GM10847 (cell line): Measurements from ENCODE around the gene EDIL3.

Experiments
- POLR2A ChIP-seq: IDR thresholded peaks from 2 replicates; pipeline ENCODE4 v1.6.1; 2011; ENCODE audit not compliant: insufficient read length; ENCODE audit errors: extremely low read depth

Gene EDIL3

DNA sequence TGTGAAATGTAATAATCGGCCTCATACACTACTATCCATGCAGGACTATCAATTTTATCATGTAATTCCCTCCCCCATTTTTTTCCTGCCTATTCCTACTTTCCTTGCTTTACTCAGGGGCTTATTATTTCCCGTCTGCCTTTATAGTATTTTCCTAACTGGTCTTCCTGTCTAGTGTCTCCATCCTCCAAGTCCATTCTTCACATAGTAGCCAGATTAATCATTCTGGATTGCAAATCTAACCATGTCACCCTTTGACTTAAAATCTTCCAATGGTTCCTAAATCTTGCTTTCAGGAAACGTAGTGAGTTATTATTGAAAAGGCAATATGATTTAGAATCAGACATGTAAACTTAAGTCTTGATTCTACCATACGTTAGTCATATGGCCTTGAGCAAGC, 356.6 kb downstream of the EDIL3 start:
- no peak for TF ChIP-seq POLR2A

- TF ChIP-seq POLR2A = no peak
Measured at GRCh38 chr5:84017523-84018172, 367.0 kb downstream of the EDIL3 start.

GRCh38 chr5:84016085-84016484, 368.6 kb downstream of the EDIL3 start:
- no peak for TF ChIP-seq POLR2A

DNA sequence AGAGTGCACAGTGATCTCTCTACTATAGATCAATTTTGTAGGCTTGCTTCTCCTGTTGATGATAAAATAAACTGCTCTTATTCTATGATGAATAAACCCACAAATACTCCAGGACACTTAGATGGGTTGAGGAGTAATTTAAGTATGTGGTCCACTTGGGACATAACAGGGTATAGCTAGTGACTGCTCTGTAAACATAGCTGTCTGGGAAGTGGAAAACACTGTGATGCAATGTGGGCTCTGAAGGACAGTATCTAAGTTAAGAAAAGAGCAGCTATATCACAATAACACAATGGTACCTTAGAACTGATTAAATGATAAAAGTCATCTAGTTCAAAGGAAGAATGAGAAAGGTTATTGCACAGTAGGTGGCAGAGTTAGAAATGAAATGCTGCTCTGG, 369.7 kb downstream of the EDIL3 start:
- no peak for TF ChIP-seq POLR2A

- no peak for TF ChIP-seq POLR2A
Measured at GRCh38 chr5:83993803-83994202, 390.9 kb downstream of the EDIL3 start.

DNA sequence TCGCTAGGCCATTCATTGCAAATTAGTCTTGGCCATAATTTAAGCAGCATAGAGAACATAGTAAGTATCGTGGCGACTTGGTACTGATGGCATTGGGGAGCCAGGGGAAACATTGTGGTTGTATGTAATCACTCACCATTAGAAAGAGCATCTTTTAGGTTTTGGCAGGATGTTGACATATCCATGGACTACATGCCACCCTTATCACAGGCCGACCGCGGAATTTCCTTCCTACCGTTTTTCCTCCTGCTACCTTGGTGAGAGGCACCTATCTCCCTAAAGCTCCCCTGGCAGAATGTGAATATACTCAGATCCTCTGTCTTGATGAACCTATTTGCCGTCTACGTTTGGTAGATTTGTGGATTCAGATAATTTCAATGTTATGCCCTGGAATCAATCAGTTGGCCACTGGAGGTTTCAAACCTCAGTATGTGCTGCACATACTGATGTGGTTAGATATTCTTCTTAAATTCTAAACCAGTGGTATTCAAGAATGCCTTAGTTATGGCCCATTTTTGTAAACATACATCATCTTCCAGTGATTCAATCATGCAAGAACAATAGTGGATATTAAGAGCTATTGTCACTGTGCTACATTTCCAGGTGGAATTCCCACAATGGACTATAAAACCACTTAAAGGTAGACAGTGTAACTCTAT, 393.0 kb downstream of the EDIL3 start:
- TF ChIP-seq POLR2A = no peak

DNA sequence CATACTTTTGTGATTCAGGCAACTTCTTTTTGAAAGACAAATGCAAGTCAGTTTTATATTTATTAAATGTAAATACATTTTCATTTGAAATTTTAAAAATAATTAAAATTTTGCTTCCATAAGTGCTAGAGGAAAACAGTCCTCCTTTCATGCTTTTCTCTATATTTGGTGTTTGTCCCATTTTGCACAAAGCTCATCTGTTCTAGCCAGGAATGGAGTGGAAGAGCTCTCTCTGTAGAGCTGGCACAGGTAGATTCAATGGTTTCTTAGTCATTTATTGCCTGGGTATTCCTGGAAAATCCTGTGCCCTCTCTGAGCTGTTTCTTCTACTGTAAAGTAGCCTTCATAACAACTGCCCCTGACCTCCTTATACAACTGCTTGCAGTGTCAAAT, 396.4 kb downstream of the EDIL3 start:
- no peak for TF ChIP-seq POLR2A

DNA sequence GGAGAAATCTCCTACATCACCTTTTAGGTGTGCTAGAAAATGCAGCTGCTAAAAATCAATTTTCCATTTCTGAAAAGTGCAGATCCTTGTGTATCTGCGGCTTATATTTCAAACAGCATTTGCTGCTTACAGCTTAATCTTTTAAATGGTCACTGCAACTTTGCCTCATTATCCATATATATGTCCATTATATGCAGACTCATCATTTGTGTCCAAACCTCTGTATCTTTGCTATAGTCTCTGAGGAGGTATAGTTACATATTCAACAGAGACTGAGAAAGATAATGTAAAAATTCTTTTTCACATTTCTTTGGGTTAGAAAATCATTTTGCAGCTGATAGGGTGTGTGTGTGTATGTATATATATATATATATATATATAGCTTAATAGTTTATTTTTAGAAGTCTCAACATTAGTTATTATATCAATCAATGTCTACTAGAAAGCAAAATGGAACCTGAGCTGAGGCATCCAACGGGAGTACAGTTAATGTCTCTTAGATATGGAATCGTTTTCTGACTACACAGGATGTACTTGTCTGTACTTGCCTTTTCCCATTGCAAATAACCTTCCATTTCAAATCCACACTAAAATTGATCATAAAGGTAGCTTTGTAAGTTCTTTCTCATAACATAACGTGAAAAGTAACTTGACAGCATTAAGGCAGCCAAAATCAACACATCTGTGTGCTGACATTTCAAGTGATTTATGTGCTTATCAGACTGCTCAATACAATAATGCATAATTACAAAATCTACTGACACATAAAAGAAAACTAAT, 397.0 kb downstream of the EDIL3 start:
- no peak for TF ChIP-seq POLR2A

DNA sequence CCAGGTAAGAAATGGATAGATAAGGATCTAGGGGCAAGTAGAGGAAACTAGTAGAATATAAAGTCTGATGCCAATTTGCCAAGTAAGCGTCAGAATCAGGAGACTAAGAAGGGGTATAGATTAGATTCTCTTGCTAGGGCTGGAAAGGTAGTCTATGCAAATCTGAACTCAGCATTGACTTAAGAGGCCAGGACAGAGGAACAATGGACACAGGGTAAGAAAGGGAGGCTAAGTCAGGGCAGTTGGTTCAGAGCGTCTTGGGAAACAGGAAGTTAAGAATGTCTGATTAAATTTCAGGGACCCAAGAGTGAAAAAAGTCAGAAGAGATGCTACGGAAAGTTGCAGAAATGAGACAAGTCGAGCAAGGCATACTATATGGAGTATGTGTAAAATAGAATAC, 400.8 kb downstream of the EDIL3 start:
- TF ChIP-seq POLR2A = no peak

DNA sequence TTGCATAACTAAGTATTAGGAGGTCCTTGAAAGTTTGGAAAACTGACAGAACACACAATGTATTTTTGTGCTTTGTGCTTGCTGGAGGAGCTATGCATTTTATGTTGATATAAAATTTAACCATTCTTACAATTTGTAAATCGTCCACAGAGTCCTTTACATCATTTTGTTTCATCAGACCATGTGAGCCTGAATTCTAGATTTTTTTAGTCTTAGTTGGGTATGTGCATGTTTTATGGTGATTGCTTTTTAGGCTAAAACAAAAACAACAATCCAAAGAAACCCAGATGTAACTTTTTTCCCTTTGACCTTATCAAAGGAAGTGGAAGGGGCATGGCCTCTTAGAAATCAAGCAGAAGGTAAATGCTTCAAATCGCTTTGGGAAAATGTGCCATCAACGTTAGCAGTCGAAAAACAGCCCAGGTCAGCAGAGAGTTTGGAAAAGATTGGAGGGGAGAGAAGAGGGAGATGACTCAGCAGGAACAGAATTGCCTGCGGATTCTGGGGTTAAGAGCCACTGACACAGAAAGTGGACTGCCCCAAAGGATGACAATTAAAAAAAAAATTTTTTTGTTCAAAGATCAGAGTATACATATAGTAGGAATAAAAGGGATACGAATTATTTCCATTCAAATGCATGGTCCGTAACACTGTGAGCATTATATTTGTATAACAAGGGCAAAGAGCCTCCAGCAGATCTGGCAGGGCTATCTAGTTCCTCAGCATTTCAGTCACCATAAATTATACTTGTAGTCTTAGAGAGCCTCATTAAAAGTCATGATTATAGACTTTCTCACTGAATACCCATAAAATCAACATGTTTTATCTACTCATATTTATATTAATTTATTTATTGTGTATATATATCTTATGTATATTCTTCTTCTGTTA, 410.5 kb downstream of the EDIL3 start:
- TF ChIP-seq POLR2A = no peak

DNA sequence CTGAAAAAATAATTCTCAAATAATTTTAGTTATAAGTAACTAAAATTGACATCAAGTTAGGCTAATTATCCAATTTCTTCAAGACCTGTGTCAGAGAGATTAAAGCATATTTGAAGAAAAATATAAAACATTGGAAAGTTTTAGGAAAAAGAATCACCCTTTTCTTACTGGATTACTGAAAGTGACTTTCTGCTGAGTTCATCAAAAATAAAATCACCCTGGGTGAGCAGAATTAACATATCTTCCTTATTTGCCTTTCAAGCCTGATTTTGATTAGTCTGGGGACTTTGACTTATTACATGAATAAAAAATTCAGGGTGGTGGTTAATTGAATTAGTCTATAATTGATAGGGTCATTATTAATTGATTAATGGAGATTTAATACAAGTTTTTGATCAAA, 411.8 kb downstream of the EDIL3 start:
- TF ChIP-seq POLR2A = no peak

- TF ChIP-seq POLR2A = no peak
Measured at GRCh38 chr5:83972236-83972635, 412.4 kb downstream of the EDIL3 start.

- TF ChIP-seq POLR2A = no peak
Measured at GRCh38 chr5:83967417-83967816, 417.3 kb downstream of the EDIL3 start.

GRCh38 chr5:83965441-83965840, 419.2 kb downstream of the EDIL3 start:
- TF ChIP-seq POLR2A = no peak

- no peak for TF ChIP-seq POLR2A
Measured at GRCh38 chr5:83964271-83964670, 420.4 kb downstream of the EDIL3 start.
